MG63 (cell line): ENCODE data around the gene RNGTT. TPM values are rescaled to one million over a fixed set of nuclear protein-coding genes. Genes with fewer than 3 reads are reported as not detected.

Source experiments
- DNase-seq: peaks from one replicate; pipeline ENCODE4 v3.0.0-alpha.2; 2020
- H3K27me3 ChIP-seq: fragments of 250-450 bp; sonication (Bioruptor Pico); 2 replicates; pipeline ENCODE4 v1.5.1; 2020; ENCODE audit warnings: mild to moderate bottlenecking, moderate library complexity
- H3K36me3 ChIP-seq: fragments of 250-450 bp; sonication (Bioruptor Pico); 2 replicates; pipeline ENCODE4 v1.5.1; 2020; ENCODE audit warnings: mild to moderate bottlenecking, moderate library complexity
- H3K4me3 ChIP-seq: fragments of 250-450 bp; sonication (Bioruptor Pico); 2 replicates; pipeline ENCODE4 v1.5.1; 2020; ENCODE audit warnings: mild to moderate bottlenecking, moderate library complexity
- H3K9me3 ChIP-seq: fragments of 250-450 bp; sonication (Bioruptor Pico); 2 replicates; pipeline ENCODE4 v1.5.1; 2020; ENCODE audit warnings: mild to moderate bottlenecking, moderate library complexity
- total RNA-seq: library from RNA; depleted of rRNA; stranded (reverse); fragments of >200 nt; shearing (Covaris generic); gene quantifications from 2 replicates; pipeline ENCODE4 v1.2.3, GENCODE V29; 2014; ENCODE audit warnings: low replicate concordance

Gene RNGTT
- total RNA-seq, 1 experiment from 2014 or later, result 28.4 TPM

GRCh38 chr6:88895911-88896310 lies 67.5 kb downstream of the RNGTT start:
- Histone ChIP-seq H3K9me3 (no peaks in the 10 kb centered on the region), H3K4me3 (no peak overlapping the region), H3K27me3 (no peaks in the 10 kb centered on the region), H3K36me3 (0 out of 2 replicates have a peak, but pooled peaks cover 2% of the 10 kb centered on the region)
- DNase-seq, result no peak

GRCh38 chr6:88890860-88891845 lies 72.3 kb downstream of the RNGTT start:
- no peak for DNase-seq
- no peaks in the 10 kb centered on the region for H3K27me3 ChIP-seq
- H3K4me3 ChIP-seq, result no peak overlapping the region
- H3K36me3 ChIP-seq, result peaks cover 10% of the 10 kb centered on the region; the same call in 1 of the 2 replicates
- no peaks in the 10 kb centered on the region for H3K9me3 ChIP-seq

- DNase-seq, result no peak
- no peaks in the 10 kb centered on the region for H3K27me3 ChIP-seq
- peaks cover 13% of the 10 kb centered on the region for H3K36me3 ChIP-seq
- no peak overlapping the region for H3K4me3 ChIP-seq
- H3K9me3 ChIP-seq, result no peaks in the 10 kb centered on the region
Measured at GRCh38 chr6:88890394-88890793, 73.0 kb downstream of the RNGTT start.

- H3K4me3 ChIP-seq, result no peak overlapping the region
- peaks cover 20% of the 10 kb centered on the region for H3K36me3 ChIP-seq
- DNase-seq, result no peak
- H3K27me3 ChIP-seq, result no peaks in the 10 kb centered on the region
- H3K9me3 ChIP-seq, result peaks cover 2% of the 10 kb centered on the region; the same call in 1 of the 2 replicates
Measured at GRCh38 chr6:88884361-88884760, 79.1 kb downstream of the RNGTT start.

GRCh38 chr6:88882536-88882935 lies 80.9 kb downstream of the RNGTT start:
- Histone ChIP-seq H3K9me3 (peaks cover 2% of the 10 kb centered on the region; the same call in 1 of the 2 replicates), H3K4me3 (no peak overlapping the region), H3K36me3 (peaks cover 14% of the 10 kb centered on the region), H3K27me3 (no peaks in the 10 kb centered on the region)
- DNase-seq, result no peak

- no peak for DNase-seq
- no peaks in the 10 kb centered on the region for H3K27me3 ChIP-seq
- H3K36me3 ChIP-seq, result peaks cover 12% of the 10 kb centered on the region
- peaks cover 2% of the 10 kb centered on the region; the same call in 1 of the 2 replicates for H3K9me3 ChIP-seq
- no peak overlapping the region for H3K4me3 ChIP-seq
Measured at GRCh38 chr6:88881451-88881850, 82.0 kb downstream of the RNGTT start.

GRCh38 chr6:88880021-88880420 lies 83.4 kb downstream of the RNGTT start:
- peaks cover 5% of the 10 kb centered on the region; the same call in 1 of the 2 replicates for H3K36me3 ChIP-seq
- H3K9me3 ChIP-seq, result peaks cover 2% of the 10 kb centered on the region; the same call in 1 of the 2 replicates
- no peak for DNase-seq
- no peaks in the 10 kb centered on the region for H3K27me3 ChIP-seq
- no peak overlapping the region for H3K4me3 ChIP-seq

- no peak for DNase-seq
- Histone ChIP-seq H3K4me3 (no peak overlapping the region), H3K9me3 (no peaks in the 10 kb centered on the region), H3K27me3 (no peaks in the 10 kb centered on the region), H3K36me3 (no peaks in the 10 kb centered on the region; the same call in 1 of the 2 replicates)
Measured at GRCh38 chr6:88877893-88878292, 85.5 kb downstream of the RNGTT start.

GRCh38 chr6:88872962-88873361 lies 90.5 kb downstream of the RNGTT start:
- no peaks in the 10 kb centered on the region for H3K9me3 ChIP-seq
- no peaks in the 10 kb centered on the region for H3K27me3 ChIP-seq
- no peaks in the 10 kb centered on the region; the same call in 1 of the 2 replicates for H3K36me3 ChIP-seq
- H3K4me3 ChIP-seq, result no peak overlapping the region
- DNase-seq, result no peak

- H3K36me3 ChIP-seq, result no peaks in the 10 kb centered on the region; the same call in 1 of the 2 replicates
- H3K27me3 ChIP-seq, result no peaks in the 10 kb centered on the region
- H3K4me3 ChIP-seq, result no peak overlapping the region
- H3K9me3 ChIP-seq, result no peaks in the 10 kb centered on the region
- no peak for DNase-seq
Measured at GRCh38 chr6:88871498-88871897, 91.9 kb downstream of the RNGTT start.

- Histone ChIP-seq H3K4me3 (no peak overlapping the region), H3K9me3 (no peaks in the 10 kb centered on the region), H3K36me3 (no peaks in the 10 kb centered on the region; the same call in 1 of the 2 replicates), H3K27me3 (no peaks in the 10 kb centered on the region)
- DNase-seq, result peak; percentile 3
Measured at GRCh38 chr6:88870717-88871330, 92.6 kb downstream of the RNGTT start.

GRCh38 chr6:88869263-88870020 lies 94.0 kb downstream of the RNGTT start:
- Histone ChIP-seq H3K36me3 (no peaks in the 10 kb centered on the region; the same call in 1 of the 2 replicates), H3K27me3 (no peaks in the 10 kb centered on the region), H3K4me3 (peak overlapping the region; percentile 0; the same call in 1 of the 2 replicates), H3K9me3 (no peaks in the 10 kb centered on the region)
- DNase-seq, result no peak

- H3K27me3 ChIP-seq, result no peaks in the 10 kb centered on the region
- no peak overlapping the region for H3K4me3 ChIP-seq
- H3K36me3 ChIP-seq, result no peaks in the 10 kb centered on the region
- H3K9me3 ChIP-seq, result no peaks in the 10 kb centered on the region
- peak; percentile 56 for DNase-seq
Measured at GRCh38 chr6:88867841-88868731, 95.3 kb downstream of the RNGTT start.

- H3K9me3 ChIP-seq, result no peaks in the 10 kb centered on the region
- no peaks in the 10 kb centered on the region for H3K36me3 ChIP-seq
- no peaks in the 10 kb centered on the region for H3K27me3 ChIP-seq
- H3K4me3 ChIP-seq, result no peak overlapping the region
- peak; percentile 38 for DNase-seq
Measured at GRCh38 chr6:88866856-88867255, 96.6 kb downstream of the RNGTT start.

- Histone ChIP-seq H3K4me3 (no peak overlapping the region), H3K36me3 (no peaks in the 10 kb centered on the region), H3K27me3 (no peaks in the 10 kb centered on the region), H3K9me3 (no peaks in the 10 kb centered on the region)
- DNase-seq, result no peak
Measured at GRCh38 chr6:88865275-88865674, 98.1 kb downstream of the RNGTT start.
